HepG2 (cell line): ENCODE results near the gene RNU11. TPM values are rescaled to one million over a fixed set of nuclear protein-coding genes. Genes with fewer than 3 reads are reported as not detected.
A peak's percentile ranks its signal among the peaks of the same experiment; 100 is the strongest.

Experiments
- AHR ChIP-seq: IDR thresholded peaks from 2 replicates; pipeline ENCODE4 v1.6.1; 2018; ENCODE audit warnings: missing genetic modification reagents, missing compliant biosample characterization
- BCL6 ChIP-seq: IDR thresholded peaks from 2 replicates; pipeline ENCODE4 v1.6.1; 2016; ENCODE audit warnings: missing genetic modification reagents, missing compliant biosample characterization
- ESRRA ChIP-seq: sonication (generic); formaldehyde crosslinking; IDR thresholded peaks from 2 replicates; pipeline ENCODE4 v1.5.1; 2020; ENCODE audit warnings: mild to moderate bottlenecking, low read depth, missing genetic modification reagents
- GABPA ChIP-seq, 2 experiments: IDR thresholded peaks; 2 replicates each; pipeline ENCODE4 v1.6.1; 2011 to 2016; ENCODE audit warnings: low read depth in 2 of 2, low read length in 1 of 2, missing biosample characterization in 1 of 2, missing genetic modification characterization in 1 of 2
- GABPB1 ChIP-seq: IDR thresholded peaks from 2 replicates; pipeline ENCODE4 v1.6.1; 2016; ENCODE audit warnings: mild to moderate bottlenecking, missing genetic modification reagents, moderate library complexity, missing compliant biosample characterization
- GTF3A ChIP-seq: sonication (generic); formaldehyde crosslinking; conservative IDR thresholded peaks from 2 replicates; pipeline ENCODE4 v1.4.0; 2020; ENCODE audit warnings: mild to moderate bottlenecking, missing genetic modification reagents
- HDAC1 ChIP-seq: sonication (generic); formaldehyde crosslinking; IDR thresholded peaks from 2 replicates; pipeline ENCODE4 v1.5.1; 2020; ENCODE audit warnings: mild to moderate bottlenecking, missing genetic modification reagents
- HNRNPLL ChIP-seq: fragments of 200-400 bp; formaldehyde crosslinking; IDR thresholded peaks from 2 replicates; pipeline ENCODE4 v1.6.1; 2017; ENCODE audit warnings: mild to moderate bottlenecking, low read depth, low read length; ENCODE audit not compliant: poor library complexity, severe bottlenecking
- MAZ ChIP-seq, 2 experiments: sonication (generic) in 1 of 2; formaldehyde crosslinking in 1 of 2; IDR thresholded peaks; 2 replicates each; pipeline versions ENCODE4 v1.5.0 to v1.6.1; 2012 to 2020; ENCODE audit warnings: low read depth in 2 of 2, mild to moderate bottlenecking in 2 of 2, borderline replicate concordance in 1 of 2, improper control_type of control experiment in 1 of 2, low read length in 1 of 2, missing genetic modification reagents in 1 of 2, moderate library complexity in 1 of 2
- MIXL1 ChIP-seq: IDR thresholded peaks from 2 replicates; pipeline ENCODE4 v1.6.1; 2016
- MYNN ChIP-seq: sonication (generic); formaldehyde crosslinking; IDR thresholded peaks from 2 replicates; pipeline ENCODE4 v1.4.0; 2020; ENCODE audit warnings: mild to moderate bottlenecking, low read depth, missing genetic modification reagents
- PAF1 ChIP-seq: IDR thresholded peaks from 2 replicates; pipeline ENCODE4 v1.6.1; 2016; ENCODE audit warnings: missing genetic modification reagents, missing compliant biosample characterization
- TBX2 ChIP-seq: sonication (generic); formaldehyde crosslinking; IDR thresholded peaks from 2 replicates; pipeline ENCODE4 v1.5.0; 2020; ENCODE audit warnings: missing genetic modification reagents, mild to moderate bottlenecking, borderline replicate concordance
- ZNF225 ChIP-seq: sonication (generic); formaldehyde crosslinking; IDR thresholded peaks from 2 replicates; pipeline ENCODE4 v1.4.0; 2020; ENCODE audit warnings: mild to moderate bottlenecking, missing genetic modification reagents
- ZNF337 ChIP-seq: sonication (generic); formaldehyde crosslinking; IDR thresholded peaks from 2 replicates; pipeline ENCODE4 v1.5.1; 2020; ENCODE audit warnings: missing genetic modification reagents, low read depth, mild to moderate bottlenecking, borderline replicate concordance
- ZNF383 ChIP-seq: sonication (generic); formaldehyde crosslinking; IDR thresholded peaks from 2 replicates; pipeline ENCODE4 v1.4.0; 2020; ENCODE audit warnings: missing genetic modification reagents, mild to moderate bottlenecking, borderline replicate concordance
- ZNF496 ChIP-seq: sonication (generic); formaldehyde crosslinking; IDR thresholded peaks from 2 replicates; pipeline ENCODE4 v1.8.1; 2023; ENCODE audit warnings: mild to moderate bottlenecking, moderate library complexity, missing genetic modification reagents; ENCODE audit not compliant: insufficient replicate concordance
- ZNF652 ChIP-seq: IDR thresholded peaks from 2 replicates; pipeline ENCODE4 v1.6.1; 2016; ENCODE audit warnings: low read depth, borderline replicate concordance
- ZNF713 ChIP-seq: sonication (generic); formaldehyde crosslinking; IDR thresholded peaks from 2 replicates; pipeline ENCODE4 v1.4.0; 2020; ENCODE audit warnings: mild to moderate bottlenecking, missing genetic modification reagents
- ZSCAN20 ChIP-seq: sonication (generic); formaldehyde crosslinking; IDR thresholded peaks from 2 replicates; pipeline ENCODE4 v1.4.0; 2020; ENCODE audit warnings: missing genetic modification reagents, mild to moderate bottlenecking, borderline replicate concordance
- ZSCAN29 ChIP-seq: sonication (generic); formaldehyde crosslinking; conservative IDR thresholded peaks from 2 replicates; pipeline ENCODE4 v1.4.0; 2020; ENCODE audit warnings: mild to moderate bottlenecking, missing genetic modification reagents
- ZSCAN9 ChIP-seq: IDR thresholded peaks from 2 replicates; pipeline ENCODE4 v1.6.1; 2016; ENCODE audit warnings: borderline replicate concordance
- polyA plus RNA-seq, 8 experiments: library from polyadenylated mRNA; depleted of rRNA in 3 of 8; stranded (reverse) in 7 of 8; unstranded in 1 of 8; fragments of >200 nt; fragmentation: Illumina TruSeq in 4 of 8; extraction: Trizol in 4 of 8; gene quantifications; 2 replicates each; pipeline versions ENCODE4 v1.2.1 to v1.2.3, GENCODE V29; 2011 to 2016; ENCODE audit warnings: low read depth in 4 of 8, missing spikeins in 1 of 8, mixed read lengths in 1 of 8; ENCODE audit not compliant: insufficient read depth in 1 of 8
- total RNA-seq, 5 experiments: library from RNA; depleted of rRNA; stranded (reverse); fragments of >200 nt; fragmentation: Illumina TruSeq; extraction: Trizol; gene quantifications; 2 replicates each; pipeline ENCODE4 v1.2.3, GENCODE V29; 2016; ENCODE audit warnings: low read depth in 1 of 5
- TF ChIP-seq, protein P1 (sequence below): sonication (generic); formaldehyde crosslinking; IDR thresholded peaks from 2 replicates; pipeline ENCODE4 v1.9.0; 2022; ENCODE audit warnings: missing genetic modification reagents, mild to moderate bottlenecking, borderline replicate concordance
- TF ChIP-seq, protein P2 (sequence below): IDR thresholded peaks from 2 replicates; pipeline ENCODE4 v1.4.0; 2020; ENCODE audit warnings: mild to moderate bottlenecking, missing genetic modification reagents

Gene RNU11
- total and polyA plus RNA-seq, 2 of the 13 experiments (the other 11 are each of a cell fraction or from before 2014, with no cell fraction given): not detected

DNA sequence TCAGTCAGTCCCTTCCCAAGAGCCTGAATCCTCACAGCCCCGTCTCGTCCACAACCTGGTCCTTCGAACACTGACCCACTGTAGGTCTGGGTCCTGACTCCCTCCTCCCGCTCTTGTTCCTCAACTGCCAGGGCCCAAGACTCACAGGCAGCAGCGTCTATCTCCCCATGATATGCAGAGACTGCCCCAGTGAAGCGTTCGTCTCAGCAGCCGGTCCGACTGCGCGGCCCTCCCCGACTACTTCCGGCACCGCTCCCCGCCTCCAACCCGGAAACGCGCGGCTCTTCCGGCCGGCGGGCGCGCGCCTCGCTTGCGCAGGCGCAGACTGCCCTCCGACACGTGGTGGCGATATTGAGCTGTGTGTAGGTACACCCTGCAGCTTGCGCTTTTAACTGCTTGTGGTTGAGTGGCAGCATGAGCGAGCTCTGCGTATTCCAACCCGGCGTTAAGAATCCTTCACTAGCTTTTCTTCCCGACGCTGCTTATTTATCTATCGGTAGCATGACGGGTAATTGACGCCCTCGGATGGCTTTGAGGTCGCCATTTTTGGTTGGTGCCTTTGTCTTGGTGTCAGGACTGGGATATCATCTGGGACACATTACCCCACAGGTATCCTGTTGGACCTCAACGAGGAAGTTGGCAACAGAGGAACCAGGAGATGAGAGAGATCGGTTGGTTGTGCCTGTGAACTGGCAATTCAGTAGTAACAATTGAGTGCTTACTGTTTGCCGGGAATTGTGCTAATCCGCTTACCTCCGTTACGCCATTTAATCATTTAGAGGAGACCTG is 5.4 kb upstream of the RNU11 start, which contains the start of gene TAF12 (continued):
- peak; percentile 87 for TF ChIP-seq ZNF652 (CRISPR knock-in tag)
- no peak for TF ChIP-seq ESRRA
- TF ChIP-seq ZNF225: peak; percentile 72; the same call in 1 of the 2 replicates
- TF ChIP-seq PAF1 (CRISPR knock-in tag): no peak
- TF ChIP-seq ZSCAN9 (CRISPR knock-in tag): 0 out of 2 replicates have a peak, but pooled peaks have one; percentile 56
- 0 out of 2 replicates have a peak, but pooled peaks have one; percentile 41 for TF ChIP-seq ZNF713 (CRISPR knock-in tag)
- TF ChIP-seq, protein P1, sequence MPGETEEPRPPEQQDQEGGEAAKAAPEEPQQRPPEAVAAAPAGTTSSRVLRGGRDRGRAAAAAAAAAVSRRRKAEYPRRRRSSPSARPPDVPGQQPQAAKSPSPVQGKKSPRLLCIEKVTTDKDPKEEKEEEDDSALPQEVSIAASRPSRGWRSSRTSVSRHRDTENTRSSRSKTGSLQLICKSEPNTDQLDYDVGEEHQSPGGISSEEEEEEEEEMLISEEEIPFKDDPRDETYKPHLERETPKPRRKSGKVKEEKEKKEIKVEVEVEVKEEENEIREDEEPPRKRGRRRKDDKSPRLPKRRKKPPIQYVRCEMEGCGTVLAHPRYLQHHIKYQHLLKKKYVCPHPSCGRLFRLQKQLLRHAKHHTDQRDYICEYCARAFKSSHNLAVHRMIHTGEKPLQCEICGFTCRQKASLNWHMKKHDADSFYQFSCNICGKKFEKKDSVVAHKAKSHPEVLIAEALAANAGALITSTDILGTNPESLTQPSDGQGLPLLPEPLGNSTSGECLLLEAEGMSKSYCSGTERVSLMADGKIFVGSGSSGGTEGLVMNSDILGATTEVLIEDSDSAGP (CRISPR knock-in tag): peak; percentile 94
- peak; percentile 99 for TF ChIP-seq GABPB1 (CRISPR knock-in tag)
- TF ChIP-seq HDAC1 (CRISPR knock-in tag): peak; percentile 78
- peak; percentile 66; the same call in 1 of the 2 replicates for TF ChIP-seq MYNN (CRISPR knock-in tag)
- TF ChIP-seq ZNF496 (CRISPR knock-in tag): no peak
- no peak for TF ChIP-seq GTF3A (CRISPR knock-in tag)
- no peak for TF ChIP-seq ZNF383 (CRISPR knock-in tag)
- TF ChIP-seq, protein P2, sequence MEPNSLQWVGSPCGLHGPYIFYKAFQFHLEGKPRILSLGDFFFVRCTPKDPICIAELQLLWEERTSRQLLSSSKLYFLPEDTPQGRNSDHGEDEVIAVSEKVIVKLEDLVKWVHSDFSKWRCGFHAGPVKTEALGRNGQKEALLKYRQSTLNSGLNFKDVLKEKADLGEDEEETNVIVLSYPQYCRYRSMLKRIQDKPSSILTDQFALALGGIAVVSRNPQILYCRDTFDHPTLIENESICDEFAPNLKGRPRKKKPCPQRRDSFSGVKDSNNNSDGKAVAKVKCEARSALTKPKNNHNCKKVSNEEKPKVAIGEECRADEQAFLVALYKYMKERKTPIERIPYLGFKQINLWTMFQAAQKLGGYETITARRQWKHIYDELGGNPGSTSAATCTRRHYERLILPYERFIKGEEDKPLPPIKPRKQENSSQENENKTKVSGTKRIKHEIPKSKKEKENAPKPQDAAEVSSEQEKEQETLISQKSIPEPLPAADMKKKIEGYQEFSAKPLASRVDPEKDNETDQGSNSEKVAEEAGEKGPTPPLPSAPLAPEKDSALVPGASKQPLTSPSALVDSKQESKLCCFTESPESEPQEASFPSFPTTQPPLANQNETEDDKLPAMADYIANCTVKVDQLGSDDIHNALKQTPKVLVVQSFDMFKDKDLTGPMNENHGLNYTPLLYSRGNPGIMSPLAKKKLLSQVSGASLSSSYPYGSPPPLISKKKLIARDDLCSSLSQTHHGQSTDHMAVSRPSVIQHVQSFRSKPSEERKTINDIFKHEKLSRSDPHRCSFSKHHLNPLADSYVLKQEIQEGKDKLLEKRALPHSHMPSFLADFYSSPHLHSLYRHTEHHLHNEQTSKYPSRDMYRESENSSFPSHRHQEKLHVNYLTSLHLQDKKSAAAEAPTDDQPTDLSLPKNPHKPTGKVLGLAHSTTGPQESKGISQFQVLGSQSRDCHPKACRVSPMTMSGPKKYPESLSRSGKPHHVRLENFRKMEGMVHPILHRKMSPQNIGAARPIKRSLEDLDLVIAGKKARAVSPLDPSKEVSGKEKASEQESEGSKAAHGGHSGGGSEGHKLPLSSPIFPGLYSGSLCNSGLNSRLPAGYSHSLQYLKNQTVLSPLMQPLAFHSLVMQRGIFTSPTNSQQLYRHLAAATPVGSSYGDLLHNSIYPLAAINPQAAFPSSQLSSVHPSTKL (CRISPR knock-in tag): peak; percentile 51; the same call in 1 of the 2 replicates
- TF ChIP-seq TBX2 (CRISPR knock-in tag): peak; percentile 86
- TF ChIP-seq ZSCAN29 (CRISPR knock-in tag): 0 out of 2 replicates have a peak, but pooled peaks have one; percentile 20
- TF ChIP-seq MIXL1 (CRISPR knock-in tag): peak; percentile 50; the same call in 1 of the 2 replicates
- TF ChIP-seq HNRNPLL: peak; percentile 84
- peak; percentile 78; the same call in 1 of the 2 replicates for TF ChIP-seq ZSCAN20 (CRISPR knock-in tag)
- peak; percentile 35; the same call in 1 of the 2 replicates for TF ChIP-seq BCL6 (CRISPR knock-in tag)
- peak; percentile 98 for TF ChIP-seq GABPA (IDR thresholded peaks at IDR 0.05; ENCODE audit: low read depth, low read length)
- peak; percentile 95 for TF ChIP-seq GABPA (CRISPR knock-in tag; IDR thresholded peaks at IDR 0.05; ENCODE audit: low read depth)
- peak; percentile 61; the same call in 1 of the 2 replicates for TF ChIP-seq MAZ (IDR thresholded peaks at IDR 0.05; ENCODE audit: borderline replicate concordance, low read depth, low read length)
- TF ChIP-seq MAZ (CRISPR knock-in tag; IDR thresholded peaks at IDR 0.05; ENCODE audit: low read depth): peak; percentile 65; the same call in 1 of the 2 replicates
- peak; percentile 68; the same call in 1 of the 2 replicates for TF ChIP-seq ZNF337 (CRISPR knock-in tag)
- peak; percentile 92; the same call in 1 of the 2 replicates for TF ChIP-seq AHR
